ENCODE data around the gene FUT3. TPM values are rescaled to one million over a fixed set of nuclear protein-coding genes. Genes with fewer than 3 reads are reported as not detected.
A peak's percentile ranks its signal among the peaks of the same experiment; 100 is the strongest.

Gene FUT3
- total RNA-seq (2014; rRNA removed; shearing (Covaris generic)) = 21.9 and 23.9 TPM in 2 replicates

DNA sequence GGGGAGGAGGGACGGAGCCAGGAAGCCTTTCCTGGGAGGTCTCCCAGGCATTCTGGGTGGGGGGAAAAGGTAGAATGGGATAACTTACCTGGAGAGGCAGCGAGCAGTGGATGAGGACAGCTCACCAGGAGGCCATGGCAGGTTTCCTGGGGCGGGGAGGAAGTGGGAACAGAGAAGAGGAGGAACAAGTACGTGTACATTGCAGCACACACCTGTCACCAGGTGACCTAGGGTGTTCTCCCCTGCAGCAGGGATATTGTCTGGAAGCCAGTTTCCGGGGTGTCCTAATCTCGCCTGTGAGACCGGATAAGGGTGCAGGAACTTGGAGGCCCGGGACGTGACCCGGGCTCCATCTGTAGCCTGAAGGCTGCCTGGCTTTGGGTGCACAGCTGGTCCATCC, at the start of gene FUT3:
Gene FUT3, minus strand, starts transcription at position 148 of the 400 bp plus-strand sequence.
- Histone ChIP-seq H3K4me1 (peaks cover 4% of the 10 kb centered on the region), H3K27ac (no peak within 1 kb of the TSS), H3K27me3 (no peaks in the 10 kb centered on the region), H3K9me3 (replicated peaks) (no peaks in the 10 kb centered on the region), H3K36me3 (peaks cover 8% of the 10 kb centered on the region; the same call in 1 of the 2 replicates), H3K4me3 (no peak within 1 kb of the TSS)
- no peak for DNase-seq

DNA sequence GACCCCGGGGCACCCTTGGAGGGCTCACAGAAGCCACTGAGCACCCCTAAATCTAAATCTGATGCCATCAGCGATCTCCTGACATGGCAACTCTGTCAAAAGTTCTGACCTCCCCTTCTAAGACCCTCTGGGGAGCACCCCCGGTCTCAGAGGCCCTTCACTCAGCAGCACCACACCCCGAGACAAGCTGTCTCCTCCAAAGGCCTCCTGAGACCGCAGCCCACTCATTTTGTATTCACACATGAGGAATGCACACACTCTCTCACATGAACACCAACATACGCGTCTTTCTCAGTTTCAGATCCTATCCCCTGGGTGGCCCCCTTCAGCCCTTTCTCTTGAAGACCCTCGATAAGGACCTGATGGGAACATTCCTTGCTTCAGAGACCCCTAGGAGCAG, 49.7 kb upstream of the FUT3 start:
- H3K36me3 ChIP-seq = peaks cover 7% of the 10 kb centered on the region; the same call in 1 of the 2 replicates

DNA sequence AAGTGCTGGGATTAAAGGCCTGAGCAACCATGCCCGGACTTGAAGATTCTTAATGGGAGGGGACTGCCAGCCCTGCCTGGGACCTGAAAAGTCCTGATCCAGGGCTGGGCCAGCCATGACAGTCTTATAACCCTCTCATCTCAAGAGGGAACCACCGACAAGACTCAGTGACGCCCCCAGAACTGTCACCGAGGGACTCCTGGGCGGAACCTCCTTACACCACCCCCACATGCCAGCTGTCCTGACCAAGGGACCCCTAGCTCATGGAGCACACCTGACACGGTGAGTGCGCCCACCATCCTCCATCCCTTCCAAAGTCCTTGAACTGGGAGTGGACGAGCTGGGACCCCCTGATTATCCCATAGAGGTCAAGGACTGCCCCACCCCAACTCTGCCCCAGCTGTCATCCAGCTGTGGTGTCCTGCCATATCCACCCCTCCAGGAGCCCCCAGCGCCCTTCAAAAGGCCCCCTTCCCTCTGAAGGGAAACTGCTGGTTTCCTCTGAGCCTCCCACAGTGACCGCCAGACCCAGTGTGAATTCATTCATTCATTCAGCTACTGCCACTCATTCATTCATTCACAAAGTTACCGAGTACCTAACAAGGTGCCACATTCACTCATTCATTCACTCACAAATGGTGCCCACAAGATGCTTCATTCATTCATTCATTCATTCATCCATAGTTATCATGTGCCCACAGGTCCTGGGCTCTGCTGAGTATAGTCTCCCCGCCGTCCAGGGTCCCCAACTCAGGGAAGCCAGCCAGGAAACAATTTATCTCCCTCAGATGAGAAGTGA, 48.7 kb upstream of the FUT3 start:
- no peak for DNase-seq
- Histone ChIP-seq H3K4me1 (peaks cover 3% of the 10 kb centered on the region), H3K9me3 (replicated peaks) (no peaks in the 10 kb centered on the region), H3K4me3 (no peak overlapping the region), H3K27ac (no peak overlapping the region), H3K27me3 (no peaks in the 10 kb centered on the region), H3K36me3 (peaks cover 11% of the 10 kb centered on the region)

More for the DNA sequence above, 49.7 kb upstream of the FUT3 start:
- Histone ChIP-seq H3K27ac (no peak overlapping the region), H3K9me3 (replicated peaks) (no peaks in the 10 kb centered on the region), H3K4me3 (no peak overlapping the region), H3K4me1 (peaks cover 5% of the 10 kb centered on the region; the same call in 1 of the 2 replicates), H3K27me3 (no peaks in the 10 kb centered on the region)
- DNase-seq = no peak

DNA sequence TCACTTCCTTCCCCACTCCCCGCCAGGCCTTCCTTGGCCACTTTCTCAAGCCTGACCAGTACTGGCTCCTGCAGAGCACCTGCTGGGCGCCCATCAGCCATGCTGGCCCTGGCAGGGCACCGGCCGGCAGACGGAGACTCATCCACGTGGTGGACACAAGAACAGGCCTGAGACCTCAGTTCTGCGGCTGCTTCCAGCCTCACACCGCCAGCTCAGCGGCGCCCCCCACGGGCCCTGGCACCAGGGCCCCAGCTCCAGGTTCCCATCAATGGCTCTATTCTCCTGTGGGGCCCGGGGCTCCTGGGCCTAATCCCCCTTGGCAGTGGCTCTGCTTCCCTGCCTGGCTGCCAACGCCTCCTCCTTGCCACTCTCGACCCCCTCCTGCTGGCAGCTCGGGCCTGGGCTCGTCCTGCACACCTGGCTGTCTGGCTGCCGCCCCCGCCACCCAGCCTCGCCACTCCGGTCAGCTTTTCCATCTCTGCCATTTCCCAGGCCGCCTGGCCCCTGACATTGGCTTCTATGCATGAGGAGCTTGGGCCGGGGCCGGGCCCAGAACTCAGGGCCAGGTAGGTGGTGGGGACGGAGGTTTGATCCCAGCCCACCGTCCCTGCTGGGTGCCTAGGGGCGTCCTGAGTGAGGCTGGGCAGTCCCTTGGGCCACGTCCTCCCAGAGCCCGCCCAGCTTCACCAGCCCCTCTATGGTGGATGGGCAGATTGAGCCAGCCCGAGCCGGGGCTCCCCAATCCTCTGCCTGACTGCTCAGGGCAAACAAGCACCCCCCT, 46.1 kb upstream of the FUT3 start:
- Histone ChIP-seq H3K36me3 (peaks cover 11% of the 10 kb centered on the region), H3K4me1 (peaks cover 25% of the 10 kb centered on the region), H3K27ac (no peak overlapping the region), H3K4me3 (no peak overlapping the region), H3K27me3 (no peaks in the 10 kb centered on the region), H3K9me3 (replicated peaks) (no peaks in the 10 kb centered on the region)
- no peak for DNase-seq

DNA sequence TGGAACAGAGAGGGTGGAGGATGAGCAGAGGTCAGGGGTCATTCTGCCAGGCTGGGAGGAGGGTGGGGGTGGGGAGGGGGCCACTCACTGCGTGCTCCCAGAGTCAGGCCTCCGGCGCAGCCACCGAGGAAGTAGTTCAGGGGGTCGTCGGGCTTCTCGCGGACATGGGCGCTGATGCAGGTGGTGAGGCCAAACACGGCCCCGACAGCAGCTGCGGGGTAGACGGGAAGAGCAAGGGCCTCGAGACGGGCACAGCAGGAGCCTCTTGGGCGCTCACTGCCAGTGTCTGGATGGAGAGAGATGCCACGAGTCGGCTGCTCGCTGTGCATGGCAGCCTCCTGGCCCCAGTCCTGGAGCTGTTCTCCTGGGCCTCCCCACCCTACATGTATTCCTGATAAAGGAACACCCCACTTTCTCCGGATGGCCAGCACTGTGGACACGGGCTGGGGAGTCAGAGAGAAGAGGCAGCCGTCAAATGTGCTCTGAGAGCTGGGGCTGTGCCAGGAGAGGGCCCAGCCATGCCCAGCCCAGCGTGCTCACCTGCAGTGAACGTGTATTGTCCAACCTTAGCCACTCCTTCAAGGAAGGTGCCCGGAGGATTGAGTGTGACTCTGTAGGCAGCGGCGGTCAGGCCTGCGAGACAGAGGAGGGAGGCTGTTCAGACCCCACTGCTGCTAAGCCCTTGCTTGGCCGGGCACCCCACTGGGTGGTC, 45.3 kb upstream of the FUT3 start:
- no peak overlapping the region for H3K27ac ChIP-seq
- H3K9me3 ChIP-seq (replicated peaks) = no peaks in the 10 kb centered on the region
- no peak for DNase-seq
- peaks cover 11% of the 10 kb centered on the region for H3K36me3 ChIP-seq
- H3K4me1 ChIP-seq = peaks cover 33% of the 10 kb centered on the region
- no peaks in the 10 kb centered on the region for H3K27me3 ChIP-seq
- H3K4me3 ChIP-seq = no peak overlapping the region

GRCh38 chr19:5895890-5896289, 44.6 kb upstream of the FUT3 start:
- H3K27ac ChIP-seq = no peak overlapping the region
- no peak overlapping the region for H3K4me3 ChIP-seq
- DNase-seq = no peak
- H3K36me3 ChIP-seq = peaks cover 11% of the 10 kb centered on the region
- H3K4me1 ChIP-seq = peaks cover 37% of the 10 kb centered on the region
- H3K27me3 ChIP-seq = no peaks in the 10 kb centered on the region
- H3K9me3 ChIP-seq (replicated peaks) = no peaks in the 10 kb centered on the region

DNA sequence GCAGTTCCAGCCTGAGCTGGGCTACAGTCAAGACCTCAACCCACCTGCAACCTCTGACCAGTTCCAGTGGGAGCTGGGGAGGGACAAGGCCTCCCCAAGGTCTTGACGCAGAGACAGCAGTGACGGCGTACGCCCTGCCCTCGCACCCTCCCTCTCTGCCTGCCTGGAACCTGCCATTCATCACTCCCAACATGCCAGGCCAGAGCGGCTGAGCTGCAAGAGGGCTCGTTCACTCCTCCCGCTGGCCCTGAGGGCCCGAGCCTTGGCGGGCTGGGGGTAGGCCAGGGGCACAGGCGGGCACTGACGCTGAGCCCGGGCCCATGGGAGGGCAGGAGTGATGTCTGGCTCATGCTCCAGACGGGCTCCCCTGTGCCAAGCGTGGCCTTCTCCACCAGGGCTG, 44.2 kb upstream of the FUT3 start:
- no peaks in the 10 kb centered on the region for H3K9me3 ChIP-seq (replicated peaks)
- DNase-seq = no peak
- H3K27ac ChIP-seq = no peak overlapping the region
- peaks cover 11% of the 10 kb centered on the region for H3K36me3 ChIP-seq
- no peaks in the 10 kb centered on the region for H3K27me3 ChIP-seq
- no peak overlapping the region for H3K4me3 ChIP-seq
- H3K4me1 ChIP-seq = peaks cover 40% of the 10 kb centered on the region

GRCh38 chr19:5894704-5895349, 43.6 kb upstream of the FUT3 start:
- no peak for DNase-seq
- Histone ChIP-seq H3K4me3 (no peak overlapping the region), H3K36me3 (peaks cover 11% of the 10 kb centered on the region), H3K27ac (no peak overlapping the region; the same call in 1 of the 2 replicates), H3K27me3 (no peaks in the 10 kb centered on the region), H3K4me1 (peaks cover 40% of the 10 kb centered on the region), H3K9me3 (replicated peaks) (no peaks in the 10 kb centered on the region)

- H3K27me3 ChIP-seq = no peaks in the 10 kb centered on the region
- no peaks in the 10 kb centered on the region for H3K9me3 ChIP-seq (replicated peaks)
- peak overlapping the region; percentile 31; the same call in 1 of the 2 replicates for H3K27ac ChIP-seq
- H3K4me3 ChIP-seq = no peak overlapping the region
- DNase-seq = peak; percentile 66 to 70
- peaks cover 44% of the 10 kb centered on the region for H3K4me1 ChIP-seq
- H3K36me3 ChIP-seq = peaks cover 11% of the 10 kb centered on the region
Measured at GRCh38 chr19:5893907-5894703, 42.9 kb upstream of the FUT3 start.

- peaks cover 44% of the 10 kb centered on the region for H3K4me1 ChIP-seq
- no peak overlapping the region for H3K4me3 ChIP-seq
- DNase-seq = no peak
Measured at GRCh38 chr19:5893296-5893903, 42.2 kb upstream of the FUT3 start.

DNA sequence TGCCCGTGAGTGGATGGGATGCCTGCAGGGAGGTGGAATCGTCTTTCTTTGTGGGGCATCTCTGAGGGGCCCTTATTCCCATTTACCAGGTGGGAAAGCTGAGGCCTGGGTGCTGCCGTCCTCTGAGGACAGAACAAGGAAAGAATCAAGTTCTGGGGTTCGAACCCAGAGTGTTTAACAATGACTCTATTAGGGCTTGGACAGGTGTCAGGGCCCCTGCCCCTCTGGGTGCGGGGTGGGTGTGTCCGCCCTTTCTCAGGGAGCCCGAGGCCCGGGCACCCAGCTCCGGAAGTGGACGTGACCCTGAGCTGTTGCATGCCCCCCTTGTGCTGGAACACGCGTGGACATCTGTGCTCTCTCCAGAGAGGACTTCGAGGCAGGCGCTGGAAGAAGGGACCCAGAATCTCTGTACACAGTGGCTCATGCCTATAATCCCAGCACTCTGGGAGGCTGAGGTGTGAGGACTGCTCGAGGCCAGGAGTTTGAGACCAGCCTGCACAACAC, 41.6 kb upstream of the FUT3 start:
- H3K27ac ChIP-seq = no peak overlapping the region
- no peaks in the 10 kb centered on the region for H3K27me3 ChIP-seq
- H3K36me3 ChIP-seq = peaks cover 11% of the 10 kb centered on the region
- no peak for DNase-seq
- peaks cover 44% of the 10 kb centered on the region for H3K4me1 ChIP-seq
- no peaks in the 10 kb centered on the region for H3K9me3 ChIP-seq (replicated peaks)
- no peak overlapping the region for H3K4me3 ChIP-seq

More at GRCh38 chr19:5893296-5893903, 42.2 kb upstream of the FUT3 start:
- peak overlapping the region; percentile 31; the same call in 1 of the 2 replicates for H3K27ac ChIP-seq
- no peaks in the 10 kb centered on the region for H3K9me3 ChIP-seq (replicated peaks)
- no peaks in the 10 kb centered on the region for H3K27me3 ChIP-seq
- peaks cover 11% of the 10 kb centered on the region for H3K36me3 ChIP-seq

DNA sequence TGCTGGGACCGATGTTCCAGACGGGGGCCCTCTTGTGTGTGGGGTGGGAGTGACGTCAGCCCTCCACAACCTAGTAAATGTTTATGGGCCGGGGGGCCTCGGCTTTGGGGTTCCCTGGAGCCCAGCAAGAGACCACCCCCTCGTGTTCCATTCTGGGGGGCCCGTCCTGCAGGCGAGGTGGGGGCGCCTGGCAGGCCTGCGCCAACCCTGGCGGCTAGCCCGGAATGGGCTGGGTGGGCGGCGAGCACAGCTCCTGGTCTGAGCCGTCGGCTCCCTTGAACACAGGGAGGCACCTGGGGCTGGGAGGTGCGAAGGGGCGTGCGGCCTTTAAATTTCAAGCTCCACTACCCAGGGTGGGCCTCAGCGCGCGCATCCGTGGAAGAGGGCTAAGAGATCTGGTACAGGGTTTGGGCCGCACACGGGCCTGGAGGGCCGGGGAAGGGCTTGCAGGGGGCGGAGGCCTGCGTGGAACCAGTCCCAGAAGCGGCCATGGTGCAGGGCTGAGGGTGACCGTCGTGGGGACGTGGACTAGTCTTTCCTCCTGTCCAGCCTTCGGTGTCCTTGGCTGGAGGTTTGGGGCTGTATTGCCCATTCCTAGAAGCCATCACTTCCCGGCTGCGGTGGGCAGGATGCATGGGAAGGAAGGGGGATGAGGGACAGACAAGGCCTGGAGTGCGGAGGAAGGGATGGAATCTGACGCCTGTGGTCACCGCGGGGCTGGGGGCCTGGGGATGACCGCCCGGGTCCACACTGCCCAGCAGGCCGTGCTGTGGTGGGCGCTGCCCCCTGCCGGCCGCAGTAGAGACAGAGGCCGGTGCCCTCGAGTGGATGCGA, 40.9 kb upstream of the FUT3 start:
- Histone ChIP-seq H3K36me3 (peaks cover 11% of the 10 kb centered on the region), H3K27ac (no peak overlapping the region), H3K4me1 (peaks cover 44% of the 10 kb centered on the region), H3K27me3 (no peaks in the 10 kb centered on the region), H3K4me3 (no peak overlapping the region), H3K9me3 (replicated peaks) (no peaks in the 10 kb centered on the region)
- DNase-seq = peak; percentile 52 to 62

Data from SJCRH30 (cell line).